Measurements from ENCODE around the gene NECTIN4. TPM values are rescaled to one million over a fixed set of nuclear protein-coding genes. Genes with fewer than 3 reads are reported as not detected.

Gene NECTIN4
- total and polyA plus RNA-seq, 10 of the 15 experiments (the other 5 are each of a cell fraction or from before 2014, with no cell fraction given) = 2.8 to 8.7 (median 3.7) TPM

GRCh38 chr1:161045736-161046604 is 43.4 kb downstream of the NECTIN4 start, which contains the start of gene USF1 (continued):
- no peak for TF ChIP-seq NFYA (IDR thresholded peaks at IDR 0.05; ENCODE audit: borderline replicate concordance, low read depth, low read length)
- no peak for TF ChIP-seq TARDBP (IDR thresholded peaks at IDR 0.05; ENCODE audit: borderline replicate concordance)
- no peak for TF ChIP-seq RAD21 (IDR thresholded peaks at IDR 0.05; ENCODE audit: insufficient read depth, low read depth, low read length)
- no peak for TF ChIP-seq KAT2A (conservative IDR thresholded peaks at IDR 0.05; ENCODE audit: control insufficient read depth, low read depth, low read length)
- TF ChIP-seq TBL1XR1 (IDR thresholded peaks at IDR 0.05; ENCODE audit: low read depth, low read length) = no peak; the same call in 1 of the 2 replicates
- no peak for TF ChIP-seq IRF5 (IDR thresholded peaks at IDR 0.05; ENCODE audit: borderline replicate concordance)
- TF ChIP-seq CBX5 (IDR thresholded peaks at IDR 0.05; ENCODE audit: low read depth) = no peak; the same call in 1 of the 2 replicates
- TF ChIP-seq BMI1 (IDR thresholded peaks at IDR 0.05; ENCODE audit: borderline replicate concordance) = no peak
- TF ChIP-seq POLR2AphosphoS5 (IDR thresholded peaks at IDR 0.05; ENCODE audit: low read length) = peak; percentile 95
- TF ChIP-seq REST (IDR thresholded peaks at IDR 0.05; ENCODE audit: low read depth, low read length) = no peak
- no peak for TF ChIP-seq IRF3 (IDR thresholded peaks at IDR 0.05)
- TF ChIP-seq NFYB (IDR thresholded peaks at IDR 0.05; ENCODE audit: insufficient read depth, low read depth, low read length) = no peak
- no peak for TF ChIP-seq MYB (IDR thresholded peaks at IDR 0.05; ENCODE audit: borderline replicate concordance, low read depth, low read length)
- no peak for TF ChIP-seq YBX1 (IDR thresholded peaks at IDR 0.05)
- TF ChIP-seq MTA2 (IDR thresholded peaks at IDR 0.05; ENCODE audit: low read depth) = no peak
- TF ChIP-seq BACH1 (IDR thresholded peaks at IDR 0.05; ENCODE audit: borderline replicate concordance) = peak; percentile 30
- TF ChIP-seq EGR1 (IDR thresholded peaks at IDR 0.05; ENCODE audit: borderline replicate concordance in 1 of 2, low read depth in 2 of 2, low read length in 2 of 2) = no peak; a peak in 1 of 3 replicates
- no peak for TF ChIP-seq MYC (IDR thresholded peaks at IDR 0.05; ENCODE audit: insufficient read depth, insufficient read length, insufficient replicate concordance, low read length, severe bottlenecking)
- TF ChIP-seq SPI1 (IDR thresholded peaks at IDR 0.05; ENCODE audit: borderline replicate concordance, insufficient read depth, low read depth, low read length) = peak; percentile 78

All from GM12878 (cell line).